A549 (cell line): ENCODE measurements around the gene EPHB1.

Experiments used
- CTCF ChIP-seq: fragments of >200 bp; sonication (Bioruptor Twin); formaldehyde crosslinking; IDR thresholded peaks from 3 replicates; pipeline ENCODE4 v1.5.1; 2016
- EHF ChIP-seq: fragments of 250-450 bp; sonication (Bioruptor Pico); IDR thresholded peaks from 2 replicates; pipeline ENCODE4 v1.5.0; 2020; ENCODE audit warnings: mild to moderate bottlenecking
- FOXS1 ChIP-seq: fragments of 250-450 bp; sonication (Bioruptor Pico); IDR thresholded peaks from 2 replicates; pipeline ENCODE4 v1.5.0; 2020; ENCODE audit warnings: mild to moderate bottlenecking, moderate library complexity
- MAX ChIP-seq: IDR thresholded peaks from 2 replicates; pipeline ENCODE4 v1.6.1; 2012
- POLR2A ChIP-seq: IDR thresholded peaks from 2 replicates; pipeline ENCODE4 v1.6.1; 2012; ENCODE audit warnings: mild to moderate bottlenecking, low read length
- RAD21 ChIP-seq, 2 experiments: fragments of >200 bp in 1 of 2; sonication (Bioruptor Twin) in 1 of 2; formaldehyde crosslinking in 1 of 2; IDR thresholded peaks in 1 of 2; conservative IDR thresholded peaks in 1 of 2; 2 replicates in 1 of 2; 3 replicates in 1 of 2; pipeline ENCODE4 v1.6.1; 2012 to 2018; ENCODE audit warnings: inconsistent platforms in 1 of 2
- RCOR1 ChIP-seq: fragments of 150-350 bp; IDR thresholded peaks from 2 replicates; pipeline ENCODE4 v1.6.1; 2014; ENCODE audit warnings: antibody characterized with exemption, low read length, low read depth

GRCh38 chr3:135261916-135262315, 466.9 kb downstream of the EPHB1 start:
- TF ChIP-seq RAD21 (conservative IDR thresholded peaks at IDR 0.05 in 1 of 2, IDR thresholded peaks at IDR 0.05 in 1 of 2) (no peak), CTCF (no peak), RCOR1 (no peak), POLR2A (no peak), FOXS1 (no peak), MAX (no peak), EHF (CRISPR knock-in tag) (no peak)
